Heart left ventricle (tissue), 13 donors: ENCODE data around the gene FBXO36.

Experiments used
- POLR2A ChIP-seq, 2 donors: fragments of 450-650 bp; IDR thresholded peaks; one replicate each; pipeline ENCODE4 v1.6.1; 2017; ENCODE audit warnings: antibody characterized with exemption in 2 of 2, mild to moderate bottlenecking in 2 of 2, moderate library complexity in 2 of 2
- TF ChIP-seq, protein P1 (sequence below), 12 donors: fragments of 200-600 bp; sonication (generic) in 4 of 12; IDR thresholded peaks; one replicate each; pipeline versions ENCODE4 v1.5.0 to v1.8.0; 2018 to 2022; ENCODE audit warnings: antibody characterized with exemption in 12 of 12, mild to moderate bottlenecking in 5 of 12
- donor health status: ischemic (EF 13 %, LVEDD 7.1; RV severe dilation, severe dysfunction).
- donor health status: DM: no; HTN: yes; CAD: no.
- donor health status: DM: no; HTN: no; CAD: no.
- donor health status: ischemic (EF 25% LVEDD 6.9; RV normal size, moderate dysfunction).
- donor health status: ischemic (EF 25% LVEDD 5.7; RV mildly dilated, moderate dysfunction).
- donor health status: ischemic (EF 35%, LVEDD 5.7; RV mildly dilated, moderate dysfunction).
- donor health status: nonischemic (EF 11% LVEDD 7.7; RV severe dilation, severe dysfunction).
- donor health status: DM: yes; HTN: yes; CAD: no.
- donor health status: PGD.
- donor health status: ischemic (EF 29% LVEDD 5.4; RV normal size, mild dysfunction).
- donor health status: nonischemic (EF 23%, LVEDD 6.1; RV moderate dilation, normal function).

DNA sequence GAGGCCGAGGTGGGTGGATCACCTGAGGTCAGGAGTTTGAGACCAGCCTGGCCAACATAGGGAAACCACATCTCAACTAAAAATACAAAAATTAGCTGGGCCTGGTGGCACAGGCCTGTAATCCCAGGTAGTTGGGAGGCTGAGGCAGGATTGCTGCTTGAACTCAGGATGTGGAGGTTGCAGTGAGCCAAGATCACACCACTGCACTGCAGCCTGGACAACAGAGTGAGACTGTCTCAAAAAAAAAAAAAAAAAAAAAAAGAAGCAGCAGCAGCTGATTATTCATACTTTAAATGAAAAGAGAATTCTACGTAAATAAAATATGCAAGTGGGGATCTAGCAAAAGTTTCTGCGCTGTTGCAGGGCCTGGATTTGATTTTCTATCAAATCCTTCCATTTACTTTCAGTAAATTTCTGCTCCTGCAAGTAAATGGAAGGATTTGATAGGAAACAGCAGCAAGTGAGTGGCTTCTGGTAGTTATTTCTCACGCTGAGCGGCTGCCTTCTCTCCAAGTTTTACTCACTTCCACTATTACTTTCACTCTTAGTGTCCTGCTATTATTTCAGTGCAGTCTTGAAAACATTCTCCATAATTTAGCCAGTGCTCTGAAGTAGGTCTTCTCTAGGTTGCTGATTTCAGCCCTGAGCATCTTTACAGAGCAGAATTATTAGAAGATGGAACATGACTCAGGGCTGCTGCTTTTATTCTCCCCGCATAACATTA lies 78.0 kb downstream of the FBXO36 start:
- TF ChIP-seq POLR2A (IDR thresholded peaks at IDR 0.05) = no peak
- TF ChIP-seq, protein P1, sequence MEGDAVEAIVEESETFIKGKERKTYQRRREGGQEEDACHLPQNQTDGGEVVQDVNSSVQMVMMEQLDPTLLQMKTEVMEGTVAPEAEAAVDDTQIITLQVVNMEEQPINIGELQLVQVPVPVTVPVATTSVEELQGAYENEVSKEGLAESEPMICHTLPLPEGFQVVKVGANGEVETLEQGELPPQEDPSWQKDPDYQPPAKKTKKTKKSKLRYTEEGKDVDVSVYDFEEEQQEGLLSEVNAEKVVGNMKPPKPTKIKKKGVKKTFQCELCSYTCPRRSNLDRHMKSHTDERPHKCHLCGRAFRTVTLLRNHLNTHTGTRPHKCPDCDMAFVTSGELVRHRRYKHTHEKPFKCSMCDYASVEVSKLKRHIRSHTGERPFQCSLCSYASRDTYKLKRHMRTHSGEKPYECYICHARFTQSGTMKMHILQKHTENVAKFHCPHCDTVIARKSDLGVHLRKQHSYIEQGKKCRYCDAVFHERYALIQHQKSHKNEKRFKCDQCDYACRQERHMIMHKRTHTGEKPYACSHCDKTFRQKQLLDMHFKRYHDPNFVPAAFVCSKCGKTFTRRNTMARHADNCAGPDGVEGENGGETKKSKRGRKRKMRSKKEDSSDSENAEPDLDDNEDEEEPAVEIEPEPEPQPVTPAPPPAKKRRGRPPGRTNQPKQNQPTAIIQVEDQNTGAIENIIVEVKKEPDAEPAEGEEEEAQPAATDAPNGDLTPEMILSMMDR (IDR thresholded peaks at IDR 0.05) = no peak
